ENCODE data around the gene PLEKHG4B.

The PLEKHG4B gene

DNA sequence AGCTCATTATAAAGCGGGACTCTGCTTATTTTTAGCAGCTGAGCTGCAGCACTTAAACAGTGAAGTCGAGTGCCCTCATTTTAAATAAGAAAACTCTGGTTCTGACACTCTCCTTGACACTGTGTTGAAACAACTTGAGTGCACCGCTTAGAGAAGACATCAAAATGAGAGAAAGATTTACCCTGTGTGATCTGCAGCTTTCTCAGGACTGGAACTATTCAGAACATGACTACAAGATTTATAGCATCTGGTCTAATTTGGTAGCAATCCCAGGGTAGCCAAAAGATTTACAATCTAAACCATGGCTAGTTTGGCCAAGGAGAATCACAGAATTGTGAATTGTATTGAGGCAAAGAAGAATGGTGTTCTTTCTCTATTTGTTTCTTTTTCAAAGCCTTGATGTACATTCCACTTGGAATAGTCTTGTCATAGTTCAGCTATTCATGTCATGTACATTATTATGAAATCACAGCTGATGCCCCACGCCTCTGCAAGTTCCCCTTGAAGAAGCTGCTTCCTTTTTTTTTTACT, 38.7 kb downstream of the PLEKHG4B start:
- no peak for DNase-seq (ENCODE audit: low read depth in 2 of 2)

DNA sequence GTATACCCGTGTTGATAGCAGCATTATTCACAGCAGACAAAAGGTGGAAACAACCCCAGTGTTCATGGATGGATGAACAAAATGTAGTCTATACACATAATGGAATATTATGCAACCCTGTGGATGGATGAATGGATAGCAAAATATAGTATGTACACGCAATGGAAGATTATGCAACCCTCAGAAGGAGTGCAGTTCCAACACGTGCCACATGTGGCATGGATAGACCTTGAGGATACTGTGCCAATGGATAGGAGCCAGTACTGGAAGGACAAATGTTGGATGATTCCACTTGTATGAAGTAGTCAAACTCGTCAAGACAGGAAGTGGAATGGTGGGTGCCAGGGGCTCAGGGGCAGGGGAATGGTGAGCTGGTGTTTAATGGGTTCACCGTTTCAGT, 44.9 kb downstream of the PLEKHG4B start:
- DNase-seq (ENCODE audit: low read depth in 2 of 2), result no peak

DNA sequence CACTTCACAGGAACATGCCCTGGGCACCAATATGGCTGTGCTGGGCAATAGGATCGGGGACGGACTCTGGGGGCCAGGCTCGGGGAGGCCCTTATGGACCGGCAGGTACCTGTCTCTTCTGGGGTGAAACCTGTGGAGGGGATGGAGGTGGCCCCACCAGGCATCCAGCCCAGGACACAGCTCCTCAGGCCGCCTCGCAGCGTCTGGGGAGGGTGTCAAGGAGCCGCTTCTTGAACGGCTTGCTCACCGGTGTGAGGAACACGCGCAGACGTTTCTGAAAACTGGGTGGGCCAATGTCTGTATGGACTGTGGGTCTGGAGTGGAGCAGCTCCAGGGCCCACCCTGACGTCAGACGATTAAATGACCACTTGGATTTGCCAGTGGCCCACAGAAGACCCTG, 45.8 kb downstream of the PLEKHG4B start:
- no peak for DNase-seq (ENCODE audit: low read depth in 2 of 2)

DNA sequence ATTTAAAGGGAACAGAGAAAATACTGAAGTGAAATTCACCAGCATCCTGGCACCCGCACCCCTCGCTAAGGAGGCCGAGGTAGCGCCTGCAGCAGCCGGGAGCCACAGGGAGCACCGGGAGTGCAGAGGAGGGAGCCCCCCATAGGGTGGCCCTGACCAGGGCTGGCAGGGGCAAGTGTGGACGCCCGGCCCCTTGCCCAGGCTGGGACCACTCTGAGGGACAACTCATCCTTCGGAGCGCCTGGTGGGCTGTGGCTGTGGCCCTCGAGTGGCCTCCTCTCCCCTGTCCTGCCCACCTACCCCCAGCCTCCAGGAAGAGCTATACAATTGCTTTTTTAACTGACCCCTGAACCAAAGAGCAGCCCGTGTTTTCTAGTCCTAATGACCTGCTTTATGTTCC, 47.0 kb downstream of the PLEKHG4B start:
- DNase-seq (ENCODE audit: low read depth in 2 of 2), result no peak

DNA sequence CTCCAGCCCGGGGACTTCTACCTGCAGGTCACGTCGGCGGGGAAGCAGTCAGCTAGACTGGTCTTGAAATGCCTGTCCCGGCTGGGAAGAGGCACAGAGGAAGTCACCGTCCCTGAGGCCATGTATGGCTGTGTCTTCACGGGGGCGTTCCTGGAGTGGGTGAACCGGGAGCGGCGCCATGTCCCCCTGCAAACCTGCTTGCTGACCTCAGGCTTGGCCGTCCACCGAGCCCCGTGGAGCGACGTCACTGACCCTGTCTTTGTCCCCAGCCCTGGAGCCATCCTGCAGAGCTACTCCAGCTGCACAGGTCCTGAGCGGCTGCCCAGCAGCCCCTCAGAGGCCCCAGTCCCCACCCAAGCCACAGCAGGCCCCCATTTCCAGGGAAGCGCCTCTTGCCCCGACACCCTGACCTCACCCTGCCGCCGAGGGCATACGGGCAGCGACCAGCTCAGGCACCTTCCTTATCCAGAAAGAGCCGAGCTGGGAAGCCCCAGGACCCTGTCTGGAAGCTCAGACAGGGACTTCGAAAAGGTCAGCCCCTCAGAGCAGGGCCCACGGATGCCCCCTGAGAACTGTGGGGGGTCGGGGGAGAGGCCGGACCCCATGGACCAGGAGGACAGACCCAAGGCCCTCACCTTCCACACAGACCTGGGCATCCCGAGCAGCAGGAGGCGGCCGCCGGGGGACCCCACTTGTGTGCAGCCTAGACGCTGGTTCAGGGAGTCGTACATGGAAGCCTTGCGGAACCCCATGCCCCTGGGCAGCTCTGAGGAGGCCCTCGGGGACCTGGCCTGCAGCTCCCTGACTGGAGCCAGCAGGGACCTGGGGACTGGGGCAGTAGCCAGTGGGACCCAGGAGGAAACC, 47.8 kb downstream of the PLEKHG4B start:
- no peak for DNase-seq (ENCODE audit: low read depth in 2 of 2)

DNA sequence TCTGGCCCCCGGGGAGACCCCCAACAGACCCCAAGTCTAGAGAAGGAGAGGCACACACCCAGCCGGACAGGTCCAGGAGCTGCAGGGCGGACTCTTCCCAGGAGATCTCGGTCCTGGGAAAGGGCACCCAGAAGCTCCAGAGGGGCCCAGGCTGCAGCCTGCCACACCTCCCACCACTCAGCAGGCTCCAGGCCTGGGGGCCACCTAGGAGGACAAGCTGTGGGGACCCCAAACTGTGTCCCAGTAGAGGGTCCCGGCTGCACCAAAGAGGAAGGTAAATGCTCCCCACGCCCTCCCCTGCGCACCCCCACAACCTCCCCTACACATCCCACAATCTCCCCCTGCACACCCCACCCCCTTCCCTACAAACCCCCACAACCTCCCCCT, 48.5 kb downstream of the PLEKHG4B start:
- no peak for DNase-seq (ENCODE audit: low read depth in 2 of 2)

DNA sequence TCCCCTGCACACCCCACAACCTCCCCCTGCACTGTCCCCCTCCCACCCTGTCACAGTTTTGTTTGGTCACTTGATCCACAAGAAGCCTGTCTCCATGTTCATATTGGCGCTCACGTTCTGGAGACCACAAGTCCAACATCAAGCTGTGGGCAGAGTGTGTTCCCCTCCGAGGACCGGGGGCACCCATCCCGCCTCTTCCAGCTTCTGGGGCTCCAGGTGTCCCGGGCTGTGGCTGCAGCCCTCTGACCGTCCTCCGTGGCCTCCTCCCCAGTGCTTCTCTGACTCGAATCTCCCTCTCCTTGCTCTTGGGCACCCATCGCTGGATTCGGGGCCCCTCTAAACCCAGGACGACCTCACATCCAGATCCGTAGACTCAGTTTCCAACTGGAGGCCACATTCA, 49.2 kb downstream of the PLEKHG4B start:
- no peak for DNase-seq (ENCODE audit: low read depth in 2 of 2)

DNA sequence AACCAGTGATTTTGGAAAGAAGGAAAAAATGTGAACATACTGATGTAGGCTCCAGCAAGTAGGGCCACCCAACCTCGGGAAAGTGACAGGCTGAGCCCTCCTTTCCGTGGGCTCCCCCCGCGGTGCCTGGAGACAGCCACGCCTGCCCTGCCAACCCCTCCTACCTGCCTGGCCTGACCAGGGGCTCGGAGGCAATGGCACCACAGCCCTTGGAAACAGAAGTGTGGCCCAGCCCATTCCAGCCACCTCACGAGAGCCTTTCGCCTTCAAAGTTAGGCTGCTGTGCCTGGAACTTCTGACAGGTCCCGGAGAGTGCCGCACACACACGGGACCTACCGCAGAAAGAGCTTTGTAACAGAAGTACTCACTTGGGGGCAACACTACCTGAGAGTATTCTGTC, 49.8 kb downstream of the PLEKHG4B start:
- DNase-seq (ENCODE audit: low read depth in 2 of 2), result no peak

DNA sequence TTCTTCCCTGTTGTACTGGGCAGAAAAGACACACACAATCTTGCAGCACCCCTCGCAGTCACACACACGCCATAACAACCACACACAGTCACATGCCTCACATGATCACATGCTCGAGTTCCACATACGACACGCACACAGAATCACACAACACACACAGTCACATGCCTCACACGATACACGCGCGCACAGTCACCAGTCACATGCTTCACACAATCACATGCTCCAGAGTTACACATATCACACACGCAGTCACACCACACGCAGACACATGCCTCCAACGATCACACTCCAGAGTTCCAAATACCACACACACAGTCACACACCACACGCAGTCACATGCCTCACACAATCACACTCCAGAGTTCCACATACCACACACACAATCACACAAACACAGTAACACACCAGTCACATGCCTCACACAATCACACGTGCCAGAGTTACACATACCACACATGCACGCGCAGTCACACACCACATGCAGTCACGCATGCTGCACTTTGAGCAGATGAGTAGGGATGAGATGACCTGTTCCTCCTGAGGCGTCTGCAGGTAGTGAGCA, 50.4 kb downstream of the PLEKHG4B start:
- no peak for DNase-seq (ENCODE audit: low read depth in 2 of 2)

DNA sequence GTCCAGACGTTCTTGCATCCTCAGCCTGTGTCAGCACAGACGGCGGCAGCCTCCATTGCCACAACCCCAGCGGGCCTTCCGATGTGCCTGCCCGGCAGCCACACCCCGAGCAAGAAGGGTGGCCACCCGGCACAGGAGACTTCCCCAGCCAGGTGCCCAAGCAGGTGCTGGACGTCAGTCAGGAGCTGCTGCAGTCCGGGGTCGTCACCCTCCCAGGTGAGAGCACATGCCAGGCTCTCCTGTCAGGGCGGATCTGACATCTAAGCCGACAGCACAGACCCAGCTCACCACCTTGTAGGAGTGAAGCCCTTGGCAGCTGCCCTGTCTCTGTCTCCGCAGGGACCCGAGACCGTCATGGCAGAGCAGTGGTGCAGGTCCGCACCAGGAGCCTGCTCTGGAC, 51.1 kb downstream of the PLEKHG4B start:
- no peak for DNase-seq (ENCODE audit: low read depth in 2 of 2)

DNA sequence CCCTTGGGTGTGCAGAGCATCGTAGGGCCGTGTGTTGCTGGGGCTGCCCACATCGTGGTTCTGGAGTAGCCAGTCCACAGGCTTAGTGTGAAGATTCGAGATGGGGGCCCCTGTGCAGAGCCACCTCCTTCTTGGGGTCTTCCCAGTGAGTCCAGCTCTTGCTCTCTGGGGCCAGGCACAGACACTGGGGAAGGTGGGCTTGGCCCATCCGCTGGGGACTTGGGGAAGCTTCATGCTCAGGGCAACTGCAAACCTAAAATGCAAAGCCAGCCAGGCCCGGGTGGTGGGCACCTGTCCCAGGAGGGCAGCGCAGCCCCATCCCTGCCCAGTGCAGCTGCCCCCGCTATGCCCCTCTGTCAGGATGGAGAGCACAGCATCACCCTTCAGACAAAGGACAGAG, 53.0 kb downstream of the PLEKHG4B start:
- DNase-seq (ENCODE audit: low read depth in 2 of 2), result no peak

DNA sequence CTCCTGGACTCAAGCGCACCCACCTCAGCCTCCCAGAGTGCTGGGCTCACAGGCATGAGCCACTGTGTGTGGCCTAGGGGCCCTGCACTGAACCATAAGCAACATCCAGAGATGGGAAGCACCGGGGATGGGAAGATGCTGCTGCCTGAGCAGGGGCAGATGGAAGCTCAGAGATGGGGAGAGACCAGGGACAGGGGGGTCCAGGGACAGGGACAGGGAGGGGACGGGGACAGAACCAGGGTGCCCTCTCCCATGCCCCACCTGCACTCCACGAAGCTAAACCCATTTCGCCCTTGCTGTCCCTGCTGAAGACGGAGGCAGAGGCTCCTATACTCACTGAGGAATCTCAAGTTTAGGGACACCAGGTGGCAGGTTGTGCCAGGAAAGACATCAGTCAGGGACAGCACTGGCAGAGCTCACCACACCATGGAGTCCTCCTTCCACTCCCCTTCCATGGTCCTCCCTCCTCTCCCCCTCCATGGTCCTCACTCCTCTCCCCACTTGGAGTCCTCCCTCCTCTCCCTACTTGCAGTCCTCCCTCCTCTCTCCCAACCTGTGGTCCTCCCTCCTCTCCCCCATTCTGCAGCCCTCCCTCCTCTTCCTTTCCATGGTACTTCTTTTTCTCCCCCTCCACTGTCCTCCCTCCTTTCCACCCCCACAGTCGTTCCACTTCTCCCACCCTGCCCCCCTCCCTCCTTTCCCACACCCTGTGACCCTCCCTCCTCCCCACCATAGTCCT, 53.8 kb downstream of the PLEKHG4B start:
- no peak for DNase-seq (ENCODE audit: low read depth in 2 of 2)

DNA sequence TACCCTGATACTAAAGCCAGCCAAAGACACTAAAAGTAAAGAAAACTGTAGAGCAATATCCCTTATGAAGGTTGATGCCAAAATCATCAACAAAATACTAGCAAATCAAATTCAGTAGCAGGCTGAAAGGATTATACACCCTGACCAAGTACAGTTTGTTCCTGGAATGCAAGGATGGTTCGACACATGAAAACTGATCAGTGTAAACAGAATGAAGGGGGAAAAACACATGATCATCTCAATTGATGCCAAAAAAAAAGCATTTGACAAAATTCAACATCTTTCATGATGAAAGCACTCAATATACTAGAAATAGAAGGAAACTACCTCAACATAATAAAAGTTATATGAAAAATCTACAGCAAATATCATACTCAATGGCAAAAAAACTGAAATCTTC, 55.8 kb downstream of the PLEKHG4B start:
- DNase-seq (ENCODE audit: low read depth in 2 of 2), result no peak

DNA sequence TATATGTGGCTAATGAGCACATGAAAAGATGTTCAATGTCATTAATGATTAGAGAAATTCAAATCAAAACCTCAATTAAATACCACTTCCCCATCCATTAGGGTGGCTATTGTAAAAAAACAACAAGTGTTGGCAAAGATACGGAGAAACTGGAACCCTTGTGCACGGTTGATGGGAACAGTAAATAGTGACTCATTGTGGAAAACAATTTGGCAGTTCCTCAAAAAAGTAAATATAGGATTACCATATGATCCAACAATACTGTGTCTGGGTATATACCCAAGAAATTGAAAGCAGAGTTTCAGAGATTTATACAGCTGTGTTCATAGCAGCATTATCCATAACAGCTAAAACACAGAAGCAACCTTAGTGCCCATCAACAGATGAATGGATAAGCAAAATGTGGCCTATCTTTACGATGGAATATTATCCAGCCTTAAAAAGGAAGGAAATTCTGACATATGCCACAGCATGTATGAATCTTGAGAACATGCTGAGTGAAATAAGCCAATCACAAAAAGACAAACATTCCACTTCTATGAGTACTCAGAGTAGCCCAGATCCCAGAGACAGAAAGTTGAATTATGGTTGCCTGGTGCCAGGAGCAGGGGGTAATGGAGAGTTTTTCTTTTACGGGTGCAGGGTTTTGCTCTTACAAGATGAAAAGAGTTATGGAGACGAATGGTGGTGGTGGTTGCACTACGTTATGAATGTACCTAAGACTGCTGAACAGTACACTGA, 57.9 kb downstream of the PLEKHG4B start:
- DNase-seq (ENCODE audit: low read depth in 2 of 2), result no peak

DNA sequence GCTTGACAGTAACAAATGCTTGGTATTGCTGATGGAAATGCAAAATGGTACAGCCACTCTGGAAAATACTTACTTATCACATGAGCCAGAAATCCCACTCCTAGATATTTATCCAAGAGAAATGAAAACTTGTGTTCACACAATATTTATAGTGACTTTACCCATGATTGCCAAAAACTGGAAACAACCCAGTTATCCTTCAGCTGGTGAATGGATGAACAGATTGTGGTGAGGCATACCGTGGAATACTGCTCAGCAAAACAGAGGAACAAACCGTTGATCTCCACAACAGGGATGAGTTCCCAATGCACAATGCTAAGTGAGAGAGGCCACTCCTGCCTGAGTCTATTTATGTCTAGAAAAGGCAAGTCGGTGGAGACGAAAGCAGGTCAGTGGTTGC, 58.8 kb downstream of the PLEKHG4B start:
- no peak for DNase-seq (ENCODE audit: low read depth in 2 of 2)

DNA sequence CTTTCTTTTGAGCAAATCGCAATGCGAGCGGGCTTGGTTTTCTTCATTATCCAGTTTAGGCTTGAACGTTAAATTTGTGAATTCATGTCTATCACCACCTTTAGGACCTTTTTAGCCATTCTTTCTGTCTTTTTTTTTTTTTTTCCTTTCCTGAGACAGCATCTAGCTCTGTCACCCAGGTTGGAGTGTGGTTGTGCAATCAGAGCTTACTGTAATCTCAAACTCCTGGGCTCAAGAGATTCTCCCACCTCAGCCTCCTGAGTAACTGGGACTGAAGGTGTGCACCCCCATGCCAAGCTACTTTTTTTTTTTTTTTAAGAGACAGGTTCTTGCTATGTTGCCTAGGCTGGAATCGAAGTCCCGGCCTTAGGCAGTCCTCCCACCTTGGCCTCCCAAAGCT, 60.1 kb downstream of the PLEKHG4B start:
- DNase-seq (ENCODE audit: low read depth in 2 of 2), result no peak

DNA sequence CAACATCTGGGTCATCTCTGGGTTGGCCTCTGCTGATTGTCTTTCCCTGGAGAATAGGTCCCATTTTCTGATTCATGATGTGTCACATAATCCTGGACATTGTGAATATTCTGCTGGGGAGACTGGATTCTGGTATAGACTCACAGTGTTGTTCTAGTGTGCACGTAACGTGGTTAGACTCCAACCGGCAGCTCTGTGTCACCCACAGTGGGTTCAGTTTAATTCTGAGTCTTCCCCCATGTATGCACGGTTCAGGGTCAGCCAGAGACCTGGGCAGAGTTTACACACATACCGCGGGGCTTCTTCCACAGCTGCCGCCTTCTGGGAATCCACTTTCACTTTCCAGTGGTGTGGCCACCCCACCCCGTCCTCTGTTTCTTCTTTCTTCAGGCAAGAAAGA, 61.3 kb downstream of the PLEKHG4B start:
- no peak for DNase-seq (ENCODE audit: low read depth in 2 of 2)

DNA sequence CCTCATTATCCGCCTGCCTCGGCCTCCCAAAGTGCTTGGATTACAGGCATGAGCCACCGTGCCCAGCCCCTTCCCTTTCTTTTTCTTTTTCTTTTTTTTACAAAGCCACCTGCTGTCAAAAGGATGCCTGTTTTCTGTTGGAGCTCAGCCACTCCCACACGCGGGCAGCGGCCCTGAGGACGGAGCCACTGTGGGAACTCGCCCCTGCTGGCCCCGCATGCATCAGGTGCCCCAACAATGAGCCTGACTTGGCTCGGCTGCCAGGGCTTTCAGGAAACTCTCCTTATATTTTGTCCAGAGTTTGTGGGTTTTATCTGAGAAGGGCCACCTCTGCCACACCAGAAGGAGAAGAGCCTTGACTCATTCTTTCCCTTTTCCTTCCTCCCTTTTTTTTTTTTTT, 62.3 kb downstream of the PLEKHG4B start:
- DNase-seq (ENCODE audit: low read depth in 2 of 2), result no peak

DNA sequence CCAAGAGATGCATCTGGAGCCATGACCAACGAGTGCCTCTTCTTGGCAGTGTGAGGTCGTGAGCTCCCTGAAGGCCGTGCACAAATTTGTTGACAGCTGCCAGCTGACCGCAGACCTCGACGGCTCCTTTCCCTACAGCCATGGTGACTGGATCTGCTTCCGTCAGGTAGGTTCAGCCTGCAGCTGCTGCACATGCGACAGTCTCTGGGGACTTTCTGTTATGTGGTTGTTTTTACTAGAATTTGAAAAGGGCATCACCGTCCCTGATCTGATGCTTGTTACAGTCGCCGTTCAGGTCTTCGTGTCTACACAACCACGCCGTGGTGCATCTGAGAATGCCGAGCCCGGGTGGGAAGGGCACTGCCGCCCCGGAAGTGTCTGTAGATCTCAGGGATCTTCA, 62.9 kb downstream of the PLEKHG4B start:
- no peak for DNase-seq (ENCODE audit: low read depth in 2 of 2)

DNA sequence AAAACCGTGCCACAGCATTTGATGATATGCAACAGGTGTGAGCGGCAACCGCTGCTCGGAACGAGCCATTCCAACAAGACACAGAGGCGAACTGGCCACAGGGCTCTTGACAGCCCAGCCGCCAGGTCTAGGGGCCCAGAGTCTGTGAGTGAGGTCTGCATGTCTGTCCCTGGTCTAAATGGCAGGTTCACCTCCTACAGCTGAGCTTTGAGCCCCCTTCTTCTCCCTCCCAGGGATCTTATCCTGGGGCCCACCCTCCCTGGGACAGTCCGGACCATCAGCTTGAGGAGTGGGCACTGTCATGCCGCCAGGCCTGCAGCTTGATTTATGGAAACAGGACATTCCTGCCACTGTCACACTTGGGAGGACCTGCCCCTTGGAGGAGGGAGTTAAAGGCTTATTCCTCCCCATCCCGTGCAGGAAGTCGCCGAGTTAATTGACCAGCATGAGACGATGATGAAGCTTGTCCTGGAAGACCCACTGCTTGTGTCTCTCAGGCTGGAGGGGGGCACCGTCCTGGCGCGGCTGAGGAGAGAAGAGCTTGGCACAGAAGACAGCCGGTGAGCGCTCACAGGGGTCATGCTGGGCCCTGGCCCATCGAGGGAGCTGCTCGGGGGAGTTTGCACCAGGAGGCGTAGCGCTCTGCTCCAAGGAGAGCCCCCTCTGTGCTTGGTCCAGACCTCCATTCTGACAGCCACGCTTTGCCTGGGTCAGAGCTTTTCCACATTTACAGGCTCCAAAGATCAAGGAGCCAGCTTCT, 63.9 kb downstream of the PLEKHG4B start:
- DNase-seq (ENCODE audit: low read depth in 2 of 2), result no peak

DNA sequence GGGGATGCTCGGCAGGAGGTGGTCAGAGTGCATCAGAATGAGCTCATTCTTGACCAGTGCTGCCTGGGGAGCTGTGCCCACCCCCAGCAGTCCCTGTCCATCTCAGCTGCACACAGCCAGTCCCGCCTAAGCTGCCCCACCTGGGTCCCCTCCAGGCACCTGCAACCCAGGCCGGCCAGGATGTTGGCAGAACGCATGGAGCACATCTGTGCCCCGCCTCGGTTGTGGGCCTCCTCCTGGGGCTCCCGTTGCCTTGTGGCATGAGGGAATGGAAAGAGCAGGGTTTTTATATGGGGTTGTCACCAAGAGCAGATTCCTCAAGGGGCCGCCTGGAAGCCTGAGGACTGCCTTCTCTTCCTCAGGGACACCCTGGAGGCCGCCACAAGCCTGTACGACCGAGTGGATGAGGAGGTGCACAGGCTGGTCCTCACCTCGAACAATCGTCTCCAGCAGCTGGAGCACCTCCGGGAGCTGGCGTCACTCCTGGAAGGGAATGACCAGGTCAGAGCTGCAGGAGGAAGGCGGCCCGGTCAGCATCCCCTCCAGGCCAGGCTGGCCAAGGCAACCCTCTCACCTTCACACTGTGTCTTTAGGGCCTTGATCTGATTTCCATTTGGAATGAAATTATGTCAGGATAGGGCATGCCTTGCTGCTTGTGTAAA, 64.6 kb downstream of the PLEKHG4B start:
- DNase-seq (ENCODE audit: low read depth in 2 of 2), result no peak

All from stimulated activated CD8-positive, alpha-beta memory T cell treated with anti-CD3 and anti-CD28 coated beads, Interleukin-15, amount 100 ng/mL, for 48 hours (primary cell).